ENCODE results near the gene PDE9A.

The PDE9A gene

GRCh38 chr21:42806509-42807140 is 153.2 kb downstream of the PDE9A start:
- TF ChIP-seq FOXP2 (optimal IDR thresholded peaks at IDR 0.05; ENCODE audit: borderline replicate concordance, extremely low read depth, extremely low read length, insufficient read depth) (no peak), POLR2AphosphoS5 (IDR thresholded peaks at IDR 0.05; ENCODE audit: low read depth, low read length) (no peak), SIN3A (IDR thresholded peaks at IDR 0.05; ENCODE audit: borderline replicate concordance, insufficient read depth, low read length) (no peak), TAF1 (IDR thresholded peaks at IDR 0.05; ENCODE audit: borderline replicate concordance, insufficient read depth, low read length) (no peak)
- TF ChIP-seq, protein P1, sequence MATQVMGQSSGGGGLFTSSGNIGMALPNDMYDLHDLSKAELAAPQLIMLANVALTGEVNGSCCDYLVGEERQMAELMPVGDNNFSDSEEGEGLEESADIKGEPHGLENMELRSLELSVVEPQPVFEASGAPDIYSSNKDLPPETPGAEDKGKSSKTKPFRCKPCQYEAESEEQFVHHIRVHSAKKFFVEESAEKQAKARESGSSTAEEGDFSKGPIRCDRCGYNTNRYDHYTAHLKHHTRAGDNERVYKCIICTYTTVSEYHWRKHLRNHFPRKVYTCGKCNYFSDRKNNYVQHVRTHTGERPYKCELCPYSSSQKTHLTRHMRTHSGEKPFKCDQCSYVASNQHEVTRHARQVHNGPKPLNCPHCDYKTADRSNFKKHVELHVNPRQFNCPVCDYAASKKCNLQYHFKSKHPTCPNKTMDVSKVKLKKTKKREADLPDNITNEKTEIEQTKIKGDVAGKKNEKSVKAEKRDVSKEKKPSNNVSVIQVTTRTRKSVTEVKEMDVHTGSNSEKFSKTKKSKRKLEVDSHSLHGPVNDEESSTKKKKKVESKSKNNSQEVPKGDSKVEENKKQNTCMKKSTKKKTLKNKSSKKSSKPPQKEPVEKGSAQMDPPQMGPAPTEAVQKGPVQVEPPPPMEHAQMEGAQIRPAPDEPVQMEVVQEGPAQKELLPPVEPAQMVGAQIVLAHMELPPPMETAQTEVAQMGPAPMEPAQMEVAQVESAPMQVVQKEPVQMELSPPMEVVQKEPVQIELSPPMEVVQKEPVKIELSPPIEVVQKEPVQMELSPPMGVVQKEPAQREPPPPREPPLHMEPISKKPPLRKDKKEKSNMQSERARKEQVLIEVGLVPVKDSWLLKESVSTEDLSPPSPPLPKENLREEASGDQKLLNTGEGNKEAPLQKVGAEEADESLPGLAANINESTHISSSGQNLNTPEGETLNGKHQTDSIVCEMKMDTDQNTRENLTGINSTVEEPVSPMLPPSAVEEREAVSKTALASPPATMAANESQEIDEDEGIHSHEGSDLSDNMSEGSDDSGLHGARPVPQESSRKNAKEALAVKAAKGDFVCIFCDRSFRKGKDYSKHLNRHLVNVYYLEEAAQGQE (IDR thresholded peaks at IDR 0.05; ENCODE audit: insufficient read depth in 1 of 2, low read depth in 2 of 2, low read length in 2 of 2), result no peak

- TF ChIP-seq TAF1 (IDR thresholded peaks at IDR 0.05; ENCODE audit: borderline replicate concordance, insufficient read depth, low read length), result no peak
Measured at GRCh38 chr21:42807938-42808613, 154.7 kb downstream of the PDE9A start.

DNA sequence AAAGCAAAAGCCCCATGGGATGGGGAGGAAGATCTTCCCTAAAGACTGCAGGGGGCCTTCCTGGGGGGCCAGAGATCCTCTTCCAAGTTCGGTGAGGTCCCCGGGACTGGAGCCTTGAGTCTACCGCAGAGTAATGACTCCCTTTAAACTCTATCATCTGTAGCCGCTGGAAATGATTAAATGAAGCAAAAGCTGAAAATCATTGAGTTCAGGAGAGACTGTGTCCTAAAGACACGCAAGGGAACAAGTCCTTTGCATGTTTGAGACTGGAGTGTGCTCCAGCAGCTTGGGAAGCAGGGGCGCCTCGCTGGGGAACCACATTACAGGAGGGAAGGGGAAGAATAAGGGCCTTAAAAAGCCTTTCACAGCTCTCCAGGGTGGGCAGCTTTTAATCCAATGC is 155.8 kb downstream of the PDE9A start:
- TF ChIP-seq SIN3A (IDR thresholded peaks at IDR 0.05; ENCODE audit: borderline replicate concordance, insufficient read depth, low read length), result no peak

DNA sequence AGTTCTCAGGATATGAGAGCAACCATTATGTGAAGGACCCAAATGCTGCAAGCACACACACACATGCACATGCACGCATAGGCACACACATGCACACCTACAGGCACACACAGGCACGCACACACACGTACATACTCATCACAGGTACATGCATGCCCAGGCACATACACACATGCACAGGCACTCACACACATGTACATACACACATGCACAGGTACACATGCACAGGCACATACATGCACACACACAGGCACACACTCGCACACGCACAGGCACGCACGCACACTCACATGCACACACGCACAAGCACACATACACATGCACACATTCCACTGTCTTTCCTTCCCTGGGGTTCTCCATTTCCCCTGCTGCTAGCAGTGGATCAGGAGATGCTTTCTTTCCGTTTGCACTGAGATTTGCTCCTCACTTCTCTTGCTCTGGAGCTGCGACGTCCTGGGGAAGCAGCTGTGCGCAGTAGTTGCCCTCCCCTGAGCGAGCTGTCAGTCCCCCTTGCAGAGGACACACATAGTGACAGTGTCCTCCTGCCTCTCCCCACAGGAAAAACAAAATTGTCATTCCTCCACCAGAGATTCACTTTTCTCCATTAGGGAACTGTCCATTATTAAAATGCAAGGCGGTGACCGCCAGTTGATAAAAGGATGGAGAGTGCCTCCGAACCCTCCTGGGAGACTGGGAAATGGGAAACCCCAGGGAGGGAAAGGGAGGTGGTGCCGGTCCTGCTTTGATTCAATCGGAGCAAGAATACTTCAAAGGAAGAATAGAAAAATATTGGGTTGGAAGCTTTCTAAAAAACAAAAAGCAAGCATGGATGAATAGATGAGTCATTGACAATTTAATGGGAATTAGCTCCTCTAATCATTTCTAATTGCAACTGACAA is 156.4 kb downstream of the PDE9A start:
- TF ChIP-seq TAF1 (IDR thresholded peaks at IDR 0.05; ENCODE audit: borderline replicate concordance, insufficient read depth, low read length), result no peak
- no peak for TF ChIP-seq FOXP2 (optimal IDR thresholded peaks at IDR 0.05; ENCODE audit: borderline replicate concordance, extremely low read depth, extremely low read length, insufficient read depth)
- TF ChIP-seq, protein P1 (IDR thresholded peaks at IDR 0.05; ENCODE audit: insufficient read depth in 1 of 2, low read depth in 2 of 2, low read length in 2 of 2), result no peak
- no peak for TF ChIP-seq SIN3A (IDR thresholded peaks at IDR 0.05; ENCODE audit: borderline replicate concordance, insufficient read depth, low read length)
- TF ChIP-seq POLR2AphosphoS5 (IDR thresholded peaks at IDR 0.05; ENCODE audit: low read depth, low read length), result no peak

DNA sequence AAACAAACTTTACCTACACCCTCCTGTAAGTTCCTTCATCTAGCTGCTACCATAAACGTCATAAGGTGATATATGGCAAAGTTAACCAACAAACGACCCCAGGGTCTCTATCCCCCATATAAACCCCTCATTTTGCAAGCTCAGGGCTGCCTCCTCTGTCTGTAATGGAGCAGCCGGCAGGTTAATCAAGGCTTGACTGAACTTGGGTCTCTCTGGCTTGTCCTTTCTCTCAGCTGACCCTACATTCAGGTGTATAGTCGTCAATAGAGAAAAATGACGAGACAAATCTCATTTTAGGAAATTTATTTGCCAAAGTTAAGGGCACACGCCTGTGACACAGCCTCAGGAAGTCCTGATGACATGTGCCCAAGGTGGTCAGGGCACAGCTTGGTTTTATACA is 158.5 kb downstream of the PDE9A start:
- TF ChIP-seq TAF1 (IDR thresholded peaks at IDR 0.05; ENCODE audit: borderline replicate concordance, insufficient read depth, low read length), result no peak

DNA sequence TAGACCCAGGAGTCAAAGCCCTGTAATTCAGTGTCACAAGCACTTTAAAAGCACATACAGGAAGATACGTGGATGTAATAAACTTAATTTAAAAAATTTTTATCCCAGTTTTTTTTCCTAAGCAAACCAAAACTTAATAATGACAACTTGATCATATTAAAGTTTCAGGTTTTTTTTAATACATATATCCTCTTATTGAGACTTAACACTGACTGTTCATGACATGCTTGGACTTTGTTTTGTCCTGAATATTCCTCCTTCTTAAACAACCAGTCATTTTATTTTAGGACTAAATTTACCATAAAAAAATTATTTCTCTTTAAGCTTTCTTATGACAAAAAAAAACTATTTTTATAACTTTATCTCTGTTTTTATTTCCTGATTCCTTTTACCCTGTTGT is 161.8 kb downstream of the PDE9A start:
- TF ChIP-seq POLR2AphosphoS5 (IDR thresholded peaks at IDR 0.05; ENCODE audit: low read depth, low read length) (no peak), SIN3A (IDR thresholded peaks at IDR 0.05; ENCODE audit: borderline replicate concordance, insufficient read depth, low read length) (no peak), FOXP2 (optimal IDR thresholded peaks at IDR 0.05; ENCODE audit: borderline replicate concordance, extremely low read depth, extremely low read length, insufficient read depth) (no peak), TAF1 (IDR thresholded peaks at IDR 0.05; ENCODE audit: borderline replicate concordance, insufficient read depth, low read length) (no peak)
- TF ChIP-seq, protein P1 (IDR thresholded peaks at IDR 0.05; ENCODE audit: insufficient read depth in 1 of 2, low read depth in 2 of 2, low read length in 2 of 2), result no peak
